CMK (cell line): Measurements from ENCODE around the gene PIP4K2A.
"Not testable (repeated sequence)": the region's sequence is repeated elsewhere in the genome, so short reads cannot be mapped to it uniquely, and the experiment has no call there.

Experiments
- DNase-seq: peaks from one replicate; pipeline ENCODE4 v3.0.0-alpha.2; 2010; ENCODE audit warnings: low read depth

PIP4K2A gene

DNA sequence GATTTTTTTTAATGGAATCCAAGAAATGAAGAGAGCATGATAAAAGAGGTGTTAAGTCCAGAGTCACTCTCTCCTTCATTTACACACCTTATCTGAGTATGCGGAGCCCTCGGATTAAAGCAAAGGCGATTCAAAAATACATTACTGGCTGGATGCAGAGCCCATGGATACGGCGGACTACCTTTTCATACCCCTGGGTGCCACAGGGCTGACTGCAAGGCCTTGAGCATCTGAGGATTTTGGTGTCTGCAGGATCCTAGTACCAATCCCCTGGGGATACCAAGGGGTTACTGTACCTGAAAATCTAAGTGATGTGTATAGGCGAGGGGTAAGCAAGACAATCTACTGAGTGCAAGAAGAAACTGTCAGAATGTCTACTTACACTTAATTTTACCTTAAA is 20.5 kb downstream of the PIP4K2A start:
- no peak for DNase-seq

DNA sequence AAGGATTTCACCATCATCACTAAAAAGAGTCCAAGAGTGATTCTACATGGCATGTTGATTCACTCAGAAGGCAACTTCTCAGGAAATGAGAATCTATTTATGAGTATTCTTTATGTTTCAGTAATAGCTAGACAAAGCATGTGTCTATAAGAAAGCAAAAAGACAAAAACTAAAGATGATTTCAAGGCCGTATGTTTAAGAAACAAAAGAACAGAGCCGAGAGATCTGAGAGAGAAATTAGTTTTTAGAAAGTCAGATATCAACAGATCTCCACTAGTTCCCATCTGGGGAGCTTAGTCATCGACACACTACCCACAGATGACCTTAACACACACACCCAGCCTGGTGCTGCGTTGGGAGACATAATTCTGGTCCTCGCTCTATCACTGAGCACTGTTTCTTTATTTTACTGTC is 21.0 kb downstream of the PIP4K2A start:
- DNase-seq, result no peak

GRCh38 chr10:22692119-22692518 is 22.3 kb downstream of the PIP4K2A start:
- DNase-seq, result not testable (repeated sequence)

DNA sequence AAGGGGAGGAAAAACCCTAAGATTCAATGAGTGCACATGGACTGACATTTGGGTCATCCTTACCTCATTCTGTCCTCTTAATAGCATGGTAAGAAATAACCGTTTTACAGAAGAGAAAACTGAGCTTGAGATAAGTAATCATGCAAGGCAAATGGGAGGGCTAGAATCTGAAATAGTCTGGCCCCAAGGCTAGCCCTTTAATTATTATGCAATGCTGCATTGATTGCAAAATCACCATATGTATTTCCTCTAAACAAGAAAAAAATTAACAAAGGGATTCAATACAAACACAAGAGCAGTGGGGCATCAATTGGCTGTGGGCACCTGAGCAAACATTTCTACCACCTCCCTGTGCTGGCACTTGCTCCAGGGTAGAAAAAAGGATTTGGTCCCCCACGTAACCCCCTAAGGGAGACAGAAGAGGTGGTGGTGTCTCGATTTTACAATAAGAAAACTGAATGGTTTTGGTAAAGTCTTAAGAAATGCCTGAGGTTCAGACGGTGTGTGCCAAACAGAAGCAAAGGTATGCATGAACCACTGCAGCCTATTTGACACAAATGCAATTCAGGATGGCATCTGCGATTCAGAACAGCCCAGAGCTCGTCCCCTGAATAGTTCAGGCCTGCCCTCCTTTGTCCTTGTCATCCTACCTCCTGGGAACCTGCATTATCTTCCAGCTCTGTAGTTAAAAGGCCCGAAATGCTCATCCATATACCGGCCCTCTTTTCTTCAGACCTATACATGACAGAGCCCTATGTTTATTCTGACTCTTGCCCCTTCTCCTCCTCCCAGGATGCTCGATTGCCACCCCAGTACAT is 23.6 kb downstream of the PIP4K2A start:
- DNase-seq, result no peak

DNA sequence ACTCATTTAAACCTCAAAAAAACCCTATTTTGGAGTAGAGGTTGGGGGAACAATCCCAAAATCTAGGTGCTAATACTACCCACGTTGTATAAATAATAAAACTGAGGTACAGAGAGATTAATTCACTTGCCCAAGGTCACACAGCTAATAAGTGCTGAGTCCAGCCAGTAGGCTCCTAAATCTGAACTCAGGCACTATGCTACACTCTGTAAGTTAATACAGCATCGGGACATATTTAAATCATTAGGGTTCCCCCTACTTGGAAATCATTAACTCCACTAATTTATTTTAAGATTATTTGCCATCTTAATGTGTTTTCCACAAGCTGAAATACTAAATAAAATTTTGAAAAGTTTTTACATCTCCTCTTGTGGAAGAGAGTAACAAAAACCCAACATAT is 24.2 kb downstream of the PIP4K2A start:
- no peak for DNase-seq

- DNase-seq, result no peak
Observed at GRCh38 chr10:22686347-22686746, 28.0 kb downstream of the PIP4K2A start.

DNA sequence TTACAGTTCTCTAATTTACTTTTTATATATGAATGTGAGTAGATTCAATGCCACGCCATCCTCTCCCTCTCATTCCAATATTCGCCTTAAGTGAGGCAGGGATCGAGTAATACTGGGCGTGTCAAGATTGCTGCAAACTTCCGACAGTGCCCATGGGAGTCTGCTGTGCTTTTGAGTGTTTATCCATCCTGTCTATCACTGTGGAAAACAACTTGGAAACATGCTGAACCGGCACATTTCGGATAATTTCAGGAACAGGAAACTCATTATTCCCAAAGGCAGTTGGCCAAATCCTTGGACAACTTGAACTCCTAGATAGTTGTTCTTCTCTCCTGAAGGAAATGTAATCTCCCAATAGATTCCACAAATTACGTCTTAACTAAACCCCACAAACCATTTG is 28.5 kb downstream of the PIP4K2A start:
- no peak for DNase-seq

GRCh38 chr10:22684699-22685098 is 29.7 kb downstream of the PIP4K2A start:
- no peak for DNase-seq

DNA sequence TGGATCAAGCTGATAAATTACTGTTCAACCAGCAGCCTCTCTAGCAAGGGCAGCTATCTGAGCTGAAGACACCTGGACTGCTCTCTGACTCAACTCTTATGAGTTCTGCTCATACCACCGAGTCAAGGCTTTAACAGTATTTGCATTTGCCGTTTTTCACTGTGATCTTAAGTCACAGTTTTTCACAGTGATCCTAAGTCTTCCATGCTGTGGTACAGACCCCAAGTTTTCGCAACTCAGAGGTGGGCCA is 31.3 kb downstream of the PIP4K2A start:
- no peak for DNase-seq

- DNase-seq, result no peak
Observed at GRCh38 chr10:22682237-22683139, 31.9 kb downstream of the PIP4K2A start.

- DNase-seq, result no peak
Observed at GRCh38 chr10:22681783-22682183, 32.6 kb downstream of the PIP4K2A start.

DNA sequence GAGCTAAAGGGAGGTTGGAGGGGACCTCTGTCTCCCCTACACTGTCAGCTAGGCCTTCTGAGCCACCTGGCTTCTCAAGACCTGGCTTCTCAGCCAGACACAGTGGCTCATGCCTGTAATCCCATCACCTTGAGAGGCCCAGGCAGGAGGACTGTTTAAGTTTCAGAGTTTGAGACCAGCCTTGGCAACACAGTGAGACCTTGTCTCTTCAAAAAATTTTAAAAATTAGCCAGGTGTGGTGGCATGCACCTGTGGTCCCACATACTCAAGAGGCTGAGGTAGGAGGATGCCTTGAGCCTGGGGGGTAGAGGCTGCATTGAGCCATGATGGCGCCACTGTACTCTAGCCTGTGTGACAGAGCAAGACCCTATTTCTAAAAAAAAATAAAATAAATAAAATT is 33.1 kb downstream of the PIP4K2A start:
- DNase-seq, result no peak

- no peak for DNase-seq
Observed at GRCh38 chr10:22679608-22680007, 34.8 kb downstream of the PIP4K2A start.

GRCh38 chr10:22677333-22677732 is 37.0 kb downstream of the PIP4K2A start:
- DNase-seq, result no peak

- DNase-seq, result no peak
Observed at GRCh38 chr10:22676435-22676834, 37.9 kb downstream of the PIP4K2A start.

DNA sequence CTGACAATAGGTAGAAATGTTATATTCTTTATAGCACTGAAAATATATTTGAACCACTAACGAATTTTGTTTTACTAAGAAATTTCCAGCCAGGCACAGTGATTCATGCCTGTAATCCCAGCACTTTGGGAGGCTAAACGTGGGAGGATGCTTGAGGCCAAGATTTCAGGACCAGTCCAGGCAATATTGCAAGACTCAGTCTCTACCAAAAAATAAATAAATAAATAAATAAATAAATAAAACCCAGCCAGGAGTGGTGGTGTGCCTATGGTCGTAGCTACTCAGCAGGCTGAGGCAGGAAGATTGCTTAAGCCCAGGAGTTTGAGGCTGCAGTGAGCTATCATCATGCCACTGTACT is 39.8 kb downstream of the PIP4K2A start:
- no peak for DNase-seq

- no peak for DNase-seq
Observed at GRCh38 chr10:22673785-22674572, 40.4 kb downstream of the PIP4K2A start.

DNA sequence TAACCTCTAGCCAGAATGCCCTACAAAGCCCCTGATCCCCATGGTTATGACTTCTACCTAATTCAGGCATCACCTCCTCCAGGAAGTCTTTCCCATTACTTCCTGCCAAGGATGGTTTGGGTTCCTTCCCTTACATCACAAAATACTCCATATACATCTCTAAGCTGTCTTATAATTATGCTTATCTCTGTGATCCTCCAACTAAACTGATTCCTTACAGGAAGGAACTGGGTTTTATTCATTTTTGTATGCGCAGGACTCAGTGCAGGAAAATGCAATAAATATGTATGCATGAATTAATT is 41.3 kb downstream of the PIP4K2A start:
- no peak for DNase-seq

DNA sequence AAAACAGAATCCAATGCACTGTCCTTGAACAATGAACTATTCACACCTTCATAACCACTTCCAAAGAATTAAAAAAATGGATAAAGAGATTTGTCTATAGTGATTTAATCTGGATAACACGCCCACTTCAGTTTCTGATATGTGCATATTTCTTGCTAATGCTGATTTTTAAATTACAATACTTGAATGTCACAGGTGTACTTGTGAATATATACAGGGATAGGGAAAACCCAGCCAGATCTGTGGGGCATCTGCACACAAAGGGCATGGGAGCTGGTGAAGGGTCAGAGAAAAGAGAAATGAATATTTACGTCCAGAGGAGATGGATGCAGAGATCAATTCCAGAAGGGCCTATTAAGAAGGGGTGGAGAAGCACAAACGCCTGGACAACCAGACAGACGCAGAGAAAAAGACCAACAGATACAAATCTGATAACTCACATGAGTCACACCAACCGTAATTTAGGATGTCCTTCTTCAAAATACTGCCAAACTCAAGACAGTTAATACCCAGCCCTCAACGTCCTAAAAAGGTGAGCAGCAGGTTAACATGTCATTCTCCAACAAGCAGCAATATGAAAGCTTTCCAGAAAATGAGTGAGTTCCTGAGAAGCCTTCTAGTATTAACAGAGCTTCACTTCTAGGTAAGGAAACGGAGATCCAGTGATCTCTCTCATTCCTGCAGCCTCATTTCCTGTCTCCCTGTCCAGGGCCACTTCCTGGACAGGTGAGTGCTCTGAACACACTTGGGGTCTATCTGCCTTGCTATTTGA is 41.9 kb downstream of the PIP4K2A start:
- DNase-seq, result no peak

DNA sequence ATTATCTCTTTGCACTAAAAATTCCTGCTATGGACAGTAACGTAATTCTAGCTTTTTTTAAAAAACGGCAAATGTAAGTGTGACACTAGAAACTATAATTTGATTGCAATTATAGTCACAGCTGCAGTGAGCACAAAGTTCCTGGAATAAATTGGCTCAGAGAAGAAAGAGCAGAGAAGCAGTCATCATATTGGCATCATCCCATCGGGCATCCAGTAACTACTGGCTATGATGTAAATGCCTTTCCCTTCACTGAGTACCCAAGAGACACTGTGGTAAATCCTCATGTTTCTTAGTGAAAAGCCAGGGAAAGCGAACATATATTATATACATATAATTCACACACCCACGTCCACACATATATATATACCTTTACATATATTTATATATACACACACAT is 43.6 kb downstream of the PIP4K2A start:
- no peak for DNase-seq

DNA sequence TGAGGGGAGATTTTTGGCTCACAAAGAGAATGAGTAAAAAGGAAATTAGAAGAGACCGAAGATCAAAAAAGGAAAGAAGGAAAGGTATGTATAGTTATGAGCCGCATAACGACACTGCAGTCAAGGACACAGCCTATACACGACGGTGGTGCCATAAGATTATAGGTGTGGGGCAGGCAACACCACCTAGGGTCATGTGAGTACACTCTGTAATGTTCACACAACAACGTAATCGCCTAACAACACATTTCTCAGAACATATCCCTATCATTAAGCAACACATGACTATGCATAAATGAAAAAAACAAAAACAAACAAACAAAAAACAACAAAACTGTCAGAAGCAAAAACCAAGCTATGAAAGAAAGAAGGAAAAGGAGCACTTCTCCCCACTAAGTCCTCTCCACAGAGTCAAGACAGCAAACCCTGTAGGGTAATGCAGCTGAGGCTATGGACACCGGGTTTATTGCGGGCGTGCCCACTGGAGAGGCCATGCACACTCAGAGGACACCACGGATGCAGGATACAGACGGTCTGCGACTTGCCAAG is 45.1 kb downstream of the PIP4K2A start:
- DNase-seq, result no peak

GRCh38 chr10:22667093-22667480 is 47.3 kb downstream of the PIP4K2A start:
- no peak for DNase-seq
